Stimulated activated CD8-positive, alpha-beta memory T cell treated with anti-CD3 and anti-CD28 coated beads, Interleukin-12 subunit alpha, Interleukin-12 subunit beta, amount 100 ng/mL, for 24 hours (primary cell): Measurements from ENCODE around the gene KRT82.
"Not testable (repeated sequence)": the region's sequence is repeated elsewhere in the genome, so short reads cannot be mapped to it uniquely, and the experiment has no call there.

Experiments used
- DNase-seq: peaks from one replicate; pipeline ENCODE4 v3.0.0-alpha.2; 2020; ENCODE audit errors: extremely low read depth

The KRT82 gene

GRCh38 chr12:52360663-52361271 is 45.4 kb downstream of the KRT82 start:
- no peak for DNase-seq

GRCh38 chr12:52360106-52360662 is 46.0 kb downstream of the KRT82 start:
- DNase-seq = no peak

GRCh38 chr12:52359621-52360061 is 46.5 kb downstream of the KRT82 start:
- DNase-seq = no peak

GRCh38 chr12:52358575-52359350 is 47.4 kb downstream of the KRT82 start:
- no peak for DNase-seq

GRCh38 chr12:52356762-52357580 is 49.2 kb downstream of the KRT82 start:
- no peak for DNase-seq

- DNase-seq = no peak
Measured at GRCh38 chr12:52356031-52356761, 49.9 kb downstream of the KRT82 start.

- DNase-seq = no peak
Measured at GRCh38 chr12:52355176-52355575, 51.0 kb downstream of the KRT82 start.

GRCh38 chr12:52354200-52354599 is 51.9 kb downstream of the KRT82 start:
- DNase-seq = no peak

- no peak for DNase-seq
Measured at GRCh38 chr12:52353766-52354165, 52.4 kb downstream of the KRT82 start.

- no peak for DNase-seq
Measured at GRCh38 chr12:52352951-52353350, 53.2 kb downstream of the KRT82 start.

- no peak for DNase-seq
Measured at GRCh38 chr12:52351196-52352059, 54.7 kb downstream of the KRT82 start.

- no peak for DNase-seq
Measured at GRCh38 chr12:52350786-52351185, 55.3 kb downstream of the KRT82 start.

- no peak for DNase-seq
Measured at GRCh38 chr12:52350021-52350620, 56.0 kb downstream of the KRT82 start.

GRCh38 chr12:52349196-52349595 is 56.9 kb downstream of the KRT82 start:
- DNase-seq = no peak

- DNase-seq = no peak
Measured at GRCh38 chr12:52347551-52348510, 58.3 kb downstream of the KRT82 start.

GRCh38 chr12:52347016-52347415 is 59.1 kb downstream of the KRT82 start:
- DNase-seq = no peak

GRCh38 chr12:52346593-52346992 is 59.5 kb downstream of the KRT82 start:
- no peak for DNase-seq

- DNase-seq = not testable (repeated sequence)
Measured at GRCh38 chr12:52345041-52345440, 61.1 kb downstream of the KRT82 start.

GRCh38 chr12:52344111-52344510 is 62.0 kb downstream of the KRT82 start:
- no peak for DNase-seq
